ENCODE data around the gene ETV6. TPM values are rescaled to one million over a fixed set of nuclear protein-coding genes. Genes with fewer than 3 reads are reported as not detected.

The ETV6 gene
- total and polyA plus RNA-seq, 9 of the 15 experiments (the other 6 are each of a cell fraction or from before 2014, with no cell fraction given), result 0.81 to 12.7 (median 4.1) TPM

DNA sequence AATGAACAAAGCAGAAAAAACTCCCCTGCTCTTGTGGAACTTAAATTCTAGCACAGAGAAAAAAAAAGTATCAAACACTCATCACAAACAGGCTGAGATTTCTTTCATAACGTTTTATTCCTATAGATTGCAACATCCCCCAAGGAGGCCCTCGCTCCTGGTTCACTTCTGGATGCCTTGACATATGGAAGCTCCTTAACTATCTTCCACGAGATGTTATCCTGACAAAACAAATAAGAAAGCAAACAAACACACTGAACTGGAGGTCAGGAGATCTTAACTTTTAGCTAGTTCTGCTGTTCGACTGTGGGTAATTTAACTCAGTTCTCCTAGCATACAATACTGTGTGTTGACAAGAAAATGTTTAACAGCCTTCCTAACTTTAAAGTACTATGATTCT is 104.8 kb downstream of the ETV6 start:
- no peak overlapping the region for H3K4me3 ChIP-seq
- no peak overlapping the region for H2AFZ ChIP-seq (ENCODE audit: low read depth, low read length)
- H3K79me2 ChIP-seq (ENCODE audit: control insufficient read depth, insufficient read depth, low read length), result no peaks in the 10 kb centered on the region
- no peak overlapping the region for H3K9ac ChIP-seq (ENCODE audit: insufficient read depth in 1 of 2, low read depth in 2 of 2, low read length in 2 of 2)
- no peaks in the 10 kb centered on the region for H4K20me1 ChIP-seq (replicated peaks; ENCODE audit: control insufficient read depth, insufficient read depth, low read length)
- no peaks in the 10 kb centered on the region for H3K4me1 ChIP-seq (replicated peaks in 1 of 2; ENCODE audit: control insufficient read depth in 2 of 2, insufficient read depth in 2 of 2, low read length in 2 of 2)
- no peaks in the 10 kb centered on the region for H3K9me3 ChIP-seq (replicated peaks; ENCODE audit: control insufficient read depth, insufficient read depth, low read depth, low read length)
- 50% methylated on average over 2 of the region's 4 CpGs for WGBS (ENCODE audit: insufficient coverage, low coverage, missing lambda C conversion rate)
- no peaks in the 10 kb centered on the region for H3K9me1 ChIP-seq (ENCODE audit: control insufficient read depth, insufficient read depth, low read length)
- no peak overlapping the region for H3K27ac ChIP-seq (ENCODE audit: extremely low read depth, low read depth, low read length)
- no peaks in the 10 kb centered on the region for H3K27me3 ChIP-seq (ENCODE audit: control insufficient read depth in 2 of 2, insufficient read depth in 2 of 2, low read length in 2 of 2)
- FAIRE-seq (no peak), ATAC-seq (no peak), DNase-seq (ENCODE audit: extremely low read depth in 1 of 4, low spot score in 3 of 4) (no peak)
- in situ Hi-C loops (cut with MboI) (no loop called here), intact Hi-C loops (cut with micrococcal nuclease) (no loop called here)
- POLR2A ChIA-PET, result interaction anchor here (0.6 kb wide), 1 partner anchor 32 kb away, joined by 3 read pairs; no protein-coding TSS in a partner anchor
- H3K36me3 ChIP-seq (ENCODE audit: control insufficient read depth, insufficient read depth, low read length), result no peaks in the 10 kb centered on the region
- no peak overlapping the region for H3K4me2 ChIP-seq (ENCODE audit: insufficient read depth, low read length)
- no TSS peak for BruUV-seq (replicated peaks)
- CTCF ChIA-PET (ENCODE audit: low intra/inter-chr PET ratio), result no interaction called here
- TF ChIP-seq, protein P1, sequence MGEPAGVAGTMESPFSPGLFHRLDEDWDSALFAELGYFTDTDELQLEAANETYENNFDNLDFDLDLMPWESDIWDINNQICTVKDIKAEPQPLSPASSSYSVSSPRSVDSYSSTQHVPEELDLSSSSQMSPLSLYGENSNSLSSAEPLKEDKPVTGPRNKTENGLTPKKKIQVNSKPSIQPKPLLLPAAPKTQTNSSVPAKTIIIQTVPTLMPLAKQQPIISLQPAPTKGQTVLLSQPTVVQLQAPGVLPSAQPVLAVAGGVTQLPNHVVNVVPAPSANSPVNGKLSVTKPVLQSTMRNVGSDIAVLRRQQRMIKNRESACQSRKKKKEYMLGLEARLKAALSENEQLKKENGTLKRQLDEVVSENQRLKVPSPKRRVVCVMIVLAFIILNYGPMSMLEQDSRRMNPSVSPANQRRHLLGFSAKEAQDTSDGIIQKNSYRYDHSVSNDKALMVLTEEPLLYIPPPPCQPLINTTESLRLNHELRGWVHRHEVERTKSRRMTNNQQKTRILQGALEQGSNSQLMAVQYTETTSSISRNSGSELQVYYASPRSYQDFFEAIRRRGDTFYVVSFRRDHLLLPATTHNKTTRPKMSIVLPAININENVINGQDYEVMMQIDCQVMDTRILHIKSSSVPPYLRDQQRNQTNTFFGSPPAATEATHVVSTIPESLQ (CRISPR knock-in tag; IDR thresholded peaks at IDR 0.05), result no peak
- TF ChIP-seq, protein P2, sequence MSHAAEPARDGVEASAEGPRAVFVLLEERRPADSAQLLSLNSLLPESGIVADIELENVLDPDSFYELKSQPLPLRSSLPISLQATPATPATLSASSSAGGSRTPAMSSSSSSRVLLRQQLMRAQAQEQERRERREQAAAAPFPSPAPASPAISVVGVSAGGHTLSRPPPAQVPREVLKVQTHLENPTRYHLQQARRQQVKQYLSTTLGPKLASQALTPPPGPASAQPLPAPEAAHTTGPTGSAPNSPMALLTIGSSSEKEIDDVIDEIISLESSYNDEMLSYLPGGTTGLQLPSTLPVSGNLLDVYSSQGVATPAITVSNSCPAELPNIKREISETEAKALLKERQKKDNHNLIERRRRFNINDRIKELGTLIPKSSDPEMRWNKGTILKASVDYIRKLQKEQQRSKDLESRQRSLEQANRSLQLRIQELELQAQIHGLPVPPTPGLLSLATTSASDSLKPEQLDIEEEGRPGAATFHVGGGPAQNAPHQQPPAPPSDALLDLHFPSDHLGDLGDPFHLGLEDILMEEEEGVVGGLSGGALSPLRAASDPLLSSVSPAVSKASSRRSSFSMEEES (CRISPR knock-in tag; IDR thresholded peaks at IDR 0.05), result no peak
- no peak for TF ChIP-seq ZNF324 (CRISPR knock-in tag; IDR thresholded peaks at IDR 0.05)
- TF ChIP-seq, protein P3, sequence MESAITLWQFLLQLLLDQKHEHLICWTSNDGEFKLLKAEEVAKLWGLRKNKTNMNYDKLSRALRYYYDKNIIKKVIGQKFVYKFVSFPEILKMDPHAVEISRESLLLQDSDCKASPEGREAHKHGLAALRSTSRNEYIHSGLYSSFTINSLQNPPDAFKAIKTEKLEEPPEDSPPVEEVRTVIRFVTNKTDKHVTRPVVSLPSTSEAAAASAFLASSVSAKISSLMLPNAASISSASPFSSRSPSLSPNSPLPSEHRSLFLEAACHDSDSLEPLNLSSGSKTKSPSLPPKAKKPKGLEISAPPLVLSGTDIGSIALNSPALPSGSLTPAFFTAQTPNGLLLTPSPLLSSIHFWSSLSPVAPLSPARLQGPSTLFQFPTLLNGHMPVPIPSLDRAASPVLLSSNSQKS (CRISPR knock-in tag; IDR thresholded peaks at IDR 0.05), result no peak
- TF ChIP-seq, protein P4, sequence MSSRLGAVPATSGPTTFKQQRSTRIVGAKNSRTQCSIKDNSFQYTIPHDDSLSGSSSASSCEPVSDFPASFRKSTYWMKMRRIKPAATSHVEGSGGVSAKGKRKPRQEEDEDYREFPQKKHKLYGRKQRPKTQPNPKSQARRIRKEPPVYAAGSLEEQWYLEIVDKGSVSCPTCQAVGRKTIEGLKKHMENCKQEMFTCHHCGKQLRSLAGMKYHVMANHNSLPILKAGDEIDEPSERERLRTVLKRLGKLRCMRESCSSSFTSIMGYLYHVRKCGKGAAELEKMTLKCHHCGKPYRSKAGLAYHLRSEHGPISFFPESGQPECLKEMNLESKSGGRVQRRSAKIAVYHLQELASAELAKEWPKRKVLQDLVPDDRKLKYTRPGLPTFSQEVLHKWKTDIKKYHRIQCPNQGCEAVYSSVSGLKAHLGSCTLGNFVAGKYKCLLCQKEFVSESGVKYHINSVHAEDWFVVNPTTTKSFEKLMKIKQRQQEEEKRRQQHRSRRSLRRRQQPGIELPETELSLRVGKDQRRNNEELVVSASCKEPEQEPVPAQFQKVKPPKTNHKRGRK (tag; IDR thresholded peaks at IDR 0.05), result no peak
- TF ChIP-seq CBX2 (IDR thresholded peaks at IDR 0.05; ENCODE audit: insufficient read depth, low read length, poor library complexity, severe bottlenecking), result no peak
- TF ChIP-seq MEIS2 (IDR thresholded peaks at IDR 0.05; ENCODE audit: partially characterized antibody), result no peak
- no peak for TF ChIP-seq SMARCC2 (IDR thresholded peaks at IDR 0.05; ENCODE audit: low read depth)
- no peak for TF ChIP-seq ZNF140 (CRISPR knock-in tag; IDR thresholded peaks at IDR 0.05)
- no peak for TF ChIP-seq SMARCA5 (IDR thresholded peaks at IDR 0.05)
- TF ChIP-seq ZNF75A (CRISPR knock-in tag; IDR thresholded peaks at IDR 0.05), result no peak
- TF ChIP-seq GTF2E2 (tag; IDR thresholded peaks at IDR 0.05), result no peak
- TF ChIP-seq, protein P5, sequence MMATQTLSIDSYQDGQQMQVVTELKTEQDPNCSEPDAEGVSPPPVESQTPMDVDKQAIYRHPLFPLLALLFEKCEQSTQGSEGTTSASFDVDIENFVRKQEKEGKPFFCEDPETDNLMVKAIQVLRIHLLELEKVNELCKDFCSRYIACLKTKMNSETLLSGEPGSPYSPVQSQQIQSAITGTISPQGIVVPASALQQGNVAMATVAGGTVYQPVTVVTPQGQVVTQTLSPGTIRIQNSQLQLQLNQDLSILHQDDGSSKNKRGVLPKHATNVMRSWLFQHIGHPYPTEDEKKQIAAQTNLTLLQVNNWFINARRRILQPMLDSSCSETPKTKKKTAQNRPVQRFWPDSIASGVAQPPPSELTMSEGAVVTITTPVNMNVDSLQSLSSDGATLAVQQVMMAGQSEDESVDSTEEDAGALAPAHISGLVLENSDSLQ (IDR thresholded peaks at IDR 0.05), result no peak
- TF ChIP-seq, protein P6, sequence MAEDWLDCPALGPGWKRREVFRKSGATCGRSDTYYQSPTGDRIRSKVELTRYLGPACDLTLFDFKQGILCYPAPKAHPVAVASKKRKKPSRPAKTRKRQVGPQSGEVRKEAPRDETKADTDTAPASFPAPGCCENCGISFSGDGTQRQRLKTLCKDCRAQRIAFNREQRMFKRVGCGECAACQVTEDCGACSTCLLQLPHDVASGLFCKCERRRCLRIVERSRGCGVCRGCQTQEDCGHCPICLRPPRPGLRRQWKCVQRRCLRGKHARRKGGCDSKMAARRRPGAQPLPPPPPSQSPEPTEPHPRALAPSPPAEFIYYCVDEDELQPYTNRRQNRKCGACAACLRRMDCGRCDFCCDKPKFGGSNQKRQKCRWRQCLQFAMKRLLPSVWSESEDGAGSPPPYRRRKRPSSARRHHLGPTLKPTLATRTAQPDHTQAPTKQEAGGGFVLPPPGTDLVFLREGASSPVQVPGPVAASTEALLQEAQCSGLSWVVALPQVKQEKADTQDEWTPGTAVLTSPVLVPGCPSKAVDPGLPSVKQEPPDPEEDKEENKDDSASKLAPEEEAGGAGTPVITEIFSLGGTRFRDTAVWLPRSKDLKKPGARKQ (CRISPR knock-in tag; IDR thresholded peaks at IDR 0.05), result no peak
